ENCODE results near the gene SDK1.

Gene SDK1

GRCh38 chr7:4174016-4174415 is 873.0 kb downstream of the SDK1 start:
- DNase-seq: no peak

GRCh38 chr7:4174451-4174850 is 873.4 kb downstream of the SDK1 start:
- no peak for DNase-seq

DNA sequence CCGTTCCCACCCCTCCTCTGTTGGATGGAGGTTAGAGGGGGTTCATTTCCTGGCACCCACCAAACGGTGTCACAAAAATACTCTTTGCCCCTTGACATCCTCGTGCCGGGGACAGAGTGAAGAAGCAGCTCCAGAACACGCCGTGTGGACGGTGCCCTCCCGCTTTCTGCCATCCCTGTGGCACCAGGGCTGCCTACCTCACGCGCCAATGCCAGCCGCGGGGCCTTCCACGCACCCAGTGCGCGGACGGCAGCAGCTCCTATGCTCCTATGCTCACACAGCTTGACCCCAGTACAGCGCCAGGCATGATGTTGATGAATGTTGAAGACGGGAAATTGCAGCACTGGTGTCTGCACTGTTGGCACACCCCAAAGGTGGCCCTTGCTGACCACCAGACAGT is 873.8 kb downstream of the SDK1 start:
- DNase-seq: no peak

GRCh38 chr7:4175346-4175973 is 874.4 kb downstream of the SDK1 start:
- no peak for DNase-seq

GRCh38 chr7:4177001-4177400 is 875.9 kb downstream of the SDK1 start:
- DNase-seq: no peak

DNA sequence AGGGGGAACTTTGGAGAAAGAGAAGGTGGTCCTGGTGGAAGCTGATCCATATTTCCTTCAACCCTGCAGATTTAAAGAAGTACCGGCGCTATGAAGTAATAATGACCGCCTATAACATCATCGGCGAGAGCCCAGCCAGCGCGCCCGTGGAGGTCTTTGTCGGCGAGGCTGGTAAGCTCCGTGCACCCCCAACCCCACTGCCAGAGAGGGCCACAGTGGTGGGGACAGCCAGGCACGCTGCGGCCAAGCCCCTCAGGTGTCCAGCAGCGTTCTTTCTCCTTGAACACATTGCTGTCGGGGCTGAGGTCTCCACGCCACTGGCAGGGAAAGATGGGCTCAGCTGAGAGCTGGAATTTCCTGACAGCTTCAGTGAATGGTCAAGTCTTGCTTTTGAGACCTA is 877.4 kb downstream of the SDK1 start:
- no peak for DNase-seq

DNA sequence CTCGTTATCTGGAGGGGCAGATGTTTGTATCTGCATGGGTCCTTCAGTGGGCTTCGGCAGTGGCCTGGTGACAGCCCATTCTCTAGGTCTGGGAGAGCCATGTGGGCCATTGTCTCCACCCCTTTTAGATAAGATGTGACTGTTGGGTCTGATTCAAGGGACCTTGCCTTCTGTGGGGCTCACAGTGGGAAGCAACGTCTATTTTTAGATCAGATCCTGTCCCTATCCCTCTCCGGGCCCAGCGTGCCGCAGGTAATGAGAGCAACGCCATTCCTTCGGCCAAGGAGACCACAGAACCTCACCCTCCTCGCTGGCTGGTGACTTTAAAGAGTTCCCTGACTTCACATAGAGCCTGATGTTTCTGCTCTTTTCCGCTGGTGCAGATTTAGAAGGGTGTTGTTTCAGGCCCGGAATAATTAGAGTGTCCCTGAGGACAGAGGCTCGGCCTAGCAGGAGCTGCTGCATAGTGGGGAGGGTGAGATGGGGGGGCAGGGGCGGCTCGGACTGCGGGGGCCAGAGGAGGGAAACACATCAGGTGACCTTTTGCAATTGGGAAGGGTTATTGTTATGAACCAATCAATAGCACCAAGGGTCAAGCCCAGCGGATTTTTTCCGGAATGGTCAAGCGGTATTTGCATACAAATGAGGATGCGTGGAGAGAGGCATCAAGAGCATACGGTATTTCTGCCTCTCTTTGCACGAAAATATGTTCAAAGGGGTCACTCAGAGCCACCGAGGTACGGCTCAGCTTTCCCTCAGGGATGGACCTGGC is 878.0 kb downstream of the SDK1 start:
- no peak for DNase-seq

GRCh38 chr7:4179688-4180380 is 878.8 kb downstream of the SDK1 start:
- DNase-seq: no peak

DNA sequence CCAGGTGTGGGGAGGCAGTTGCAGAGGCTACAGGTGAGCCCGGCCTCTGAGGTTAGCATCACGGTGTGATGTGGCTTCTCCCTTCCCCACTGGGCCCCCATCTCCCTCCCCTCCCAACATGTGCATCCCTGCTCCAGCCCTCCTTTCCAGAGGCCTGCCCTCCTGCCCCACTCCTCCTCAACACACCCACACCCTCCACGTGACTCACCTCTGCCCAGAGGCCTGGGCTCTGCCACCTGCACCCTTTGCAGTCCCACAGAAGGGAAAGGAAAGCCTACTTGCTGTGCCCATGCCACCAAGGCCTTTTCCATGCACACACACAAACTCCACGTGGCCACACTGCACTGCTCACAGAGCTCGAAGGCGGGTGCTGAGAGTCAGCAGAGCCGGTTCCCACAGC is 880.4 kb downstream of the SDK1 start:
- no peak for DNase-seq

GRCh38 chr7:4182605-4183300 is 881.7 kb downstream of the SDK1 start:
- no peak for DNase-seq

- no peak for DNase-seq
These were observed 883.6 kb downstream of the SDK1 start for GRCh38 chr7:4184653-4185052.

DNA sequence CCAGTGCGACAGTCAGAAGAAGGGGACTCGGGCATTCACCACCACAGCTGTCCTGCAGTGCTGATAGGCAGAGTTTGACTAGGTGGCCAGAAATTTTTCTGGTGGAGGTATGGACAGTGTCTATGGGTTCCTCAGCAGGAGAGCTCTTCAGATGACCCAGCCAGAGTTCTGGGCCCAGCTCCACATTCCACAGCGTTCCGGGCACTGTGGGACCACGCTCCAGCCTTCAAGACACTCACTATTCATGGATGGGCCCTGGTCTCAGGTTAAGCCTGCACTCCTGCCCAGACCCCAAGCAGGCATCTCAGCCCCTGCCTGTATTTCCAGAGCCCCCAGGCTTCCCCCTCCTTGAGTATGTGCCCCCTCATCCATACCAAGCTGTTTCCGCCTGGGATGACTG is 884.1 kb downstream of the SDK1 start:
- DNase-seq: no peak

GRCh38 chr7:4185721-4186512 is 884.9 kb downstream of the SDK1 start:
- DNase-seq: no peak

- DNase-seq: no peak
These were observed 885.4 kb downstream of the SDK1 start for GRCh38 chr7:4186513-4186780.

GRCh38 chr7:4188651-4189050 is 887.6 kb downstream of the SDK1 start:
- no peak for DNase-seq

GRCh38 chr7:4189131-4189570 is 888.1 kb downstream of the SDK1 start:
- no peak for DNase-seq

DNA sequence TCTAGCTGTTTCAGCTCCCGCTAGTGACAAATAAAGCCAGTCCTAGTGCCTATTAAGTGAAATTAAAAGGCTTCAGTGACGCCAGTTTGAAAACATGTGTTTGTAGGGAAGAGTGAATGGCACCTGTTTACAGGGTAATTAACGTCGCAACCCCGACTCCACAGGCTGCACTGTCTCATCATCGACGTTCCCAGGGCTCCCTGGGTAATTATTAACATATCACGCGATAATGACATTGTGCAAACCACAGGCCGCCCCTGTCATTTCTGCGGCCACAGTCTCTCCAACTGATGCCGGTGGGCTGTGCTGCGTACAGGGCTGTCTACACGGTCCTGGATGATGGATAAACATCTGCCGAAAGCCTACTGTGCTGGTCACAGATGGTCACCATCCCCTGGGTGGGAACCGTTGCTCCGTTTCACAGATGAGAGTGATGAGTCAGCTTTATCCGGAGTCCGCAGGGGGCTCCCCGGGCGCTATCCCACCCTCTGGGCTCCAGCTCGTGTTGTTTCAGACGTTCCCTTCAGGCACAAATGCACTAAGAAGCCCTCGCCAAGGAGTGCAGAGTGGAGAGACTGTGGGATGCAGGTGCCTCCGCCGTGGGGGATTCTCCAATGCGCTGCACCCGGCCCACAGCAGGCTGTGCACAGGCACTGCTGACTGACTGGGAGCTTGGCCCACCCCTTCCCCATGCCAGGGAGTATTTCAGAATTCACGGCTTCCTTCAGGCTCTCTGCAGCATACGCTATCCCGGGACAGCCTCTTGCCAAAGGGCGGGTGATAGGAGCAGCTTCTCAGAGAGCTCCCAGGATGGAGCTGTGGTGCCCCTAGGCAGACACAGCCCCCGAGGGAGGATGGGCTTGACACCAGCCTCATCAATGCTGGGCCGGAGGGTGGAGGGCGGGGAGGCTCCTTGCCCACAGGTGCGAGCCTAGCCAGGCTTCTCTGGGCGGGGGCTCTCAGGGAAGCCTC is 889.2 kb downstream of the SDK1 start:
- DNase-seq: no peak

DNA sequence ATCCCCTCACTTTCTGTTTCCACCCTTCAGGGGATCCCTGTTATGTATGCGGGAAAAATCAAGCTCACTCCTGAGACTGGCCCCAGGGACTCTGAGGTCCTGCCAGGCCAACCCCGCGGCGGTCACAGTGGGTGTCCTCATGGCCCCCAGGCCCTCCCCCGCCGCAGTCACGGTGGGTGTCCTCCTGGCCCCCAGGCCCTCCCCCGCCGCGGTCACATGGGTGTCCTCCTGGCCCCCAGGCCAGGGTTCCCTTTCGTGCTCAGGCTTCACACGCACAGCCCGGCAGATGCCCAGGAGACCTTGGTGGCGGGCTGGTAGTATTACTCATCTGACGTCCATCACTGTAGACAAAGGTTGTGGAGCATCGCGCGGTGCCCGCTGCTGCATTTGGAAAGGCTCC is 890.0 kb downstream of the SDK1 start:
- DNase-seq: no peak

- DNase-seq: no peak
These were observed 890.5 kb downstream of the SDK1 start for GRCh38 chr7:4191525-4191924.

- no peak for DNase-seq
These were observed 894.6 kb downstream of the SDK1 start for GRCh38 chr7:4195660-4196059.

GRCh38 chr7:4196121-4196819 is 895.2 kb downstream of the SDK1 start:
- no peak for DNase-seq
